GM23338 (cell line): Measurements from ENCODE around the gene ANGPTL3. TPM values are rescaled to one million over a fixed set of nuclear protein-coding genes. Genes with fewer than 3 reads are reported as not detected.

Source experiments
- ATAC-seq: fragments of 200-7000 bp; cut with Tn5 transposase; 3 replicates; pipeline ENCODE4 v1.9.1; 2020
- DNase-seq: peaks from one replicate; pipeline ENCODE4 v3.0.0-alpha.2; 2015; ENCODE audit warnings: low spot score
- H2AFZ ChIP-seq: fragments of 200-600 bp; sonication (generic); 2 replicates; pipeline ENCODE4 v1.8.0; 2016; ENCODE audit warnings: antibody characterized with exemption, mild to moderate bottlenecking, moderate library complexity
- H3F3A ChIP-seq: fragments of 200-600 bp; sonication (generic); replicated peaks from 2 replicates; pipeline ENCODE4 v1.8.0; 2017; ENCODE audit warnings: antibody characterized with exemption, mixed run types, low read depth
- H3K27ac ChIP-seq: fragments of 200-600 bp; sonication (generic); 2 replicates; pipeline ENCODE4 v1.6.1; 2016; ENCODE audit warnings: low read depth
- H3K27me3 ChIP-seq: fragments of 200-600 bp; sonication (generic); 2 replicates; pipeline ENCODE4 v1.8.0; 2016; ENCODE audit warnings: mild to moderate bottlenecking, mixed run types, moderate library complexity; ENCODE audit not compliant: insufficient read depth
- H3K36me3 ChIP-seq: fragments of 200-600 bp; sonication (generic); 2 replicates; pipeline ENCODE4 v1.8.0; 2016; ENCODE audit warnings: mild to moderate bottlenecking; ENCODE audit not compliant: insufficient read depth
- H3K4me1 ChIP-seq: fragments of 200-600 bp; sonication (generic); 2 replicates; pipeline ENCODE4 v1.8.0; 2016; ENCODE audit warnings: mild to moderate bottlenecking, moderate library complexity; ENCODE audit not compliant: insufficient read depth
- H3K4me2 ChIP-seq: fragments of 200-600 bp; sonication (generic); 2 replicates; pipeline ENCODE4 v1.7.1; 2017; ENCODE audit warnings: mixed run types
- H3K4me3 ChIP-seq: fragments of 200-600 bp; sonication (generic); 2 replicates; pipeline ENCODE4 v1.6.1; 2016; ENCODE audit warnings: mixed run types
- H3K79me2 ChIP-seq: fragments of 200-600 bp; sonication (generic); replicated peaks from 2 replicates; pipeline ENCODE4 v1.8.0; 2017; ENCODE audit warnings: mild to moderate bottlenecking; ENCODE audit not compliant: insufficient read depth
- H3K9me2 ChIP-seq: fragments of 200-600 bp; sonication (generic); 2 replicates; pipeline ENCODE4 v1.8.0; 2017; ENCODE audit not compliant: insufficient read depth
- H4K20me1 ChIP-seq: fragments of 200-600 bp; sonication (generic); replicated peaks from 2 replicates; pipeline ENCODE4 v1.8.0; 2017; ENCODE audit warnings: mild to moderate bottlenecking; ENCODE audit not compliant: insufficient read depth
- H3K27ac Mint-ChIP-seq: 2 replicates; pipeline ENCODE4 v1.8.0; 2020; ENCODE audit warnings: inconsistent platforms, mild to moderate bottlenecking, moderate library complexity, mixed read lengths
- H3K27me3 Mint-ChIP-seq: 3 replicates; pipeline ENCODE4 v1.8.0; 2022; ENCODE audit warnings: low read depth, mild to moderate bottlenecking, moderate library complexity, mixed read lengths, inconsistent platforms; ENCODE audit not compliant: insufficient read depth, poor library complexity
- H3K36me3 Mint-ChIP-seq: 3 replicates; pipeline ENCODE4 v1.8.0; 2021; ENCODE audit warnings: low read depth, mild to moderate bottlenecking, inconsistent platforms, moderate library complexity, mixed read lengths
- H3K4me1 Mint-ChIP-seq: 3 replicates; pipeline ENCODE4 v1.8.0; 2020; ENCODE audit warnings: mild to moderate bottlenecking, inconsistent platforms, mixed read lengths
- H3K4me3 Mint-ChIP-seq: 3 replicates; pipeline ENCODE4 v1.8.0; 2021; ENCODE audit warnings: moderate library complexity, mild to moderate bottlenecking, inconsistent platforms, mixed read lengths
- H3K9me3 Mint-ChIP-seq: 3 replicates; pipeline ENCODE4 v1.8.0; 2020; ENCODE audit warnings: moderate library complexity, mild to moderate bottlenecking, inconsistent platforms, mixed read lengths
- CREB1 ChIP-seq: fragments of 250-450 bp; sonication (Bioruptor Pico); IDR thresholded peaks from 2 replicates; pipeline ENCODE4 v1.5.0; 2020; ENCODE audit warnings: low read depth, mild to moderate bottlenecking, moderate library complexity
- EZH2 ChIP-seq: fragments of 200-600 bp; sonication (generic); IDR thresholded peaks from one replicate; pipeline ENCODE4 v1.8.0; 2017; ENCODE audit warnings: antibody characterized with exemption, mild to moderate bottlenecking, low read depth; ENCODE audit not compliant: unreplicated experiment
- EZH2phosphoT487 ChIP-seq: fragments of 200-600 bp; sonication (generic); IDR thresholded peaks from one replicate; pipeline ENCODE4 v1.8.1; 2018; ENCODE audit warnings: antibody characterized with exemption; ENCODE audit not compliant: unreplicated experiment
- JUNB ChIP-seq: IDR thresholded peaks from one replicate; pipeline ENCODE4 v1.6.1; 2016; ENCODE audit warnings: antibody characterized with exemption; ENCODE audit not compliant: unreplicated experiment
- NANOG ChIP-seq: IDR thresholded peaks from 2 replicates; pipeline ENCODE4 v1.6.1; 2016; ENCODE audit warnings: antibody characterized with exemption, borderline replicate concordance
- POLR2AphosphoS5 ChIP-seq: IDR thresholded peaks from 2 replicates; pipeline ENCODE4 v1.6.1; 2016; ENCODE audit warnings: antibody characterized with exemption, low read depth
- STAT1 ChIP-seq: IDR thresholded peaks from one replicate; pipeline ENCODE4 v1.6.1; 2016; ENCODE audit warnings: antibody characterized with exemption; ENCODE audit not compliant: unreplicated experiment
- ZNF114 ChIP-seq: fragments of 250-450 bp; sonication (Bioruptor Pico); IDR thresholded peaks from 2 replicates; pipeline ENCODE4 v1.5.0; 2020; ENCODE audit warnings: mild to moderate bottlenecking, moderate library complexity
- ZNF331 ChIP-seq: fragments of 250-450 bp; sonication (Bioruptor Pico); IDR thresholded peaks from 2 replicates; pipeline ENCODE4 v1.5.0; 2020; ENCODE audit warnings: low read depth, mild to moderate bottlenecking, moderate library complexity
- polyA plus RNA-seq: library from polyadenylated mRNA; unstranded; fragments of >200 nt; fragmentation: Nextera tagmentation; extraction: Ambion mirVana; gene quantifications from 2 replicates; pipeline ENCODE4 v1.2.1, GENCODE V29; 2016
- total RNA-seq: library from RNA; depleted of rRNA; stranded (reverse); fragments of >200 nt; shearing (Covaris generic); gene quantifications from 2 replicates; pipeline ENCODE4 v1.2.3, GENCODE V29; 2014
- TF ChIP-seq, protein P1 (sequence below): IDR thresholded peaks from one replicate; pipeline ENCODE4 v1.6.1; 2018; ENCODE audit warnings: antibody characterized with exemption; ENCODE audit not compliant: unreplicated experiment
- TF ChIP-seq, protein P2 (sequence below), 2 experiments: fragments of 200-600 bp in 1 of 2; sonication (generic) in 1 of 2; conservative IDR thresholded peaks; 2 replicates each; pipeline versions ENCODE4 v1.5.1 to v1.6.1; 2016 to 2017; ENCODE audit warnings: antibody characterized with exemption in 2 of 2, low read depth in 2 of 2, mild to moderate bottlenecking in 2 of 2, moderate library complexity in 1 of 2
- TF ChIP-seq, protein P3 (sequence below): IDR thresholded peaks from 2 replicates; pipeline ENCODE4 v1.6.1; 2016; ENCODE audit warnings: antibody characterized with exemption

Gene ANGPTL3
- total and polyA plus RNA-seq, 2 experiments from 2014 or later = 0.16 TPM; not detected in 1

DNA sequence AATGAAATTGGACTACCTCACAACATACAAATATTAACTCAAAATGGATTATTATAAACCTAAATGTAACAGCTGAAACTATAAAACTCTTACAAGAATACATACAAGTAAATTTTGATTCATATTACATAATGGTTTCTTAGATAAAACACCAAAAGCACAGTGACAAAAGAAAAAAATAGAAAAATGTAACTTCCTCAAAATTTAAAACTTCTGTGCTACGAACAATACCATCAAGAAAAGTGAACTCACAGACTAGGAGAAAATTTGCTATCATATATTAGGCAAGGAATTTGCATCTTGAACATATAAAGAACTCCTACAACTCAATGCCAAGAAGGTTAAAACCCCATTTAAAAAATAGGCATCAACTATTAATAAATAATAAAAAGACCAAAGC, 31.2 kb downstream of the ANGPTL3 start (continued):
- TF ChIP-seq ZNF331 (CRISPR knock-in tag) (no peak), CREB1 (CRISPR knock-in tag) (no peak), EZH2 (no peak), NANOG (no peak), ZNF114 (CRISPR knock-in tag) (no peak), JUNB (no peak), STAT1 (no peak), EZH2phosphoT487 (no peak), POLR2AphosphoS5 (no peak)
- TF ChIP-seq, protein P1, sequence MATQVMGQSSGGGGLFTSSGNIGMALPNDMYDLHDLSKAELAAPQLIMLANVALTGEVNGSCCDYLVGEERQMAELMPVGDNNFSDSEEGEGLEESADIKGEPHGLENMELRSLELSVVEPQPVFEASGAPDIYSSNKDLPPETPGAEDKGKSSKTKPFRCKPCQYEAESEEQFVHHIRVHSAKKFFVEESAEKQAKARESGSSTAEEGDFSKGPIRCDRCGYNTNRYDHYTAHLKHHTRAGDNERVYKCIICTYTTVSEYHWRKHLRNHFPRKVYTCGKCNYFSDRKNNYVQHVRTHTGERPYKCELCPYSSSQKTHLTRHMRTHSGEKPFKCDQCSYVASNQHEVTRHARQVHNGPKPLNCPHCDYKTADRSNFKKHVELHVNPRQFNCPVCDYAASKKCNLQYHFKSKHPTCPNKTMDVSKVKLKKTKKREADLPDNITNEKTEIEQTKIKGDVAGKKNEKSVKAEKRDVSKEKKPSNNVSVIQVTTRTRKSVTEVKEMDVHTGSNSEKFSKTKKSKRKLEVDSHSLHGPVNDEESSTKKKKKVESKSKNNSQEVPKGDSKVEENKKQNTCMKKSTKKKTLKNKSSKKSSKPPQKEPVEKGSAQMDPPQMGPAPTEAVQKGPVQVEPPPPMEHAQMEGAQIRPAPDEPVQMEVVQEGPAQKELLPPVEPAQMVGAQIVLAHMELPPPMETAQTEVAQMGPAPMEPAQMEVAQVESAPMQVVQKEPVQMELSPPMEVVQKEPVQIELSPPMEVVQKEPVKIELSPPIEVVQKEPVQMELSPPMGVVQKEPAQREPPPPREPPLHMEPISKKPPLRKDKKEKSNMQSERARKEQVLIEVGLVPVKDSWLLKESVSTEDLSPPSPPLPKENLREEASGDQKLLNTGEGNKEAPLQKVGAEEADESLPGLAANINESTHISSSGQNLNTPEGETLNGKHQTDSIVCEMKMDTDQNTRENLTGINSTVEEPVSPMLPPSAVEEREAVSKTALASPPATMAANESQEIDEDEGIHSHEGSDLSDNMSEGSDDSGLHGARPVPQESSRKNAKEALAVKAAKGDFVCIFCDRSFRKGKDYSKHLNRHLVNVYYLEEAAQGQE = no peak
- TF ChIP-seq, protein P2, sequence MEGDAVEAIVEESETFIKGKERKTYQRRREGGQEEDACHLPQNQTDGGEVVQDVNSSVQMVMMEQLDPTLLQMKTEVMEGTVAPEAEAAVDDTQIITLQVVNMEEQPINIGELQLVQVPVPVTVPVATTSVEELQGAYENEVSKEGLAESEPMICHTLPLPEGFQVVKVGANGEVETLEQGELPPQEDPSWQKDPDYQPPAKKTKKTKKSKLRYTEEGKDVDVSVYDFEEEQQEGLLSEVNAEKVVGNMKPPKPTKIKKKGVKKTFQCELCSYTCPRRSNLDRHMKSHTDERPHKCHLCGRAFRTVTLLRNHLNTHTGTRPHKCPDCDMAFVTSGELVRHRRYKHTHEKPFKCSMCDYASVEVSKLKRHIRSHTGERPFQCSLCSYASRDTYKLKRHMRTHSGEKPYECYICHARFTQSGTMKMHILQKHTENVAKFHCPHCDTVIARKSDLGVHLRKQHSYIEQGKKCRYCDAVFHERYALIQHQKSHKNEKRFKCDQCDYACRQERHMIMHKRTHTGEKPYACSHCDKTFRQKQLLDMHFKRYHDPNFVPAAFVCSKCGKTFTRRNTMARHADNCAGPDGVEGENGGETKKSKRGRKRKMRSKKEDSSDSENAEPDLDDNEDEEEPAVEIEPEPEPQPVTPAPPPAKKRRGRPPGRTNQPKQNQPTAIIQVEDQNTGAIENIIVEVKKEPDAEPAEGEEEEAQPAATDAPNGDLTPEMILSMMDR (conservative IDR thresholded peaks at IDR 0.05; ENCODE audit: low read depth in 2 of 2) = no peak
- TF ChIP-seq, protein P3, sequence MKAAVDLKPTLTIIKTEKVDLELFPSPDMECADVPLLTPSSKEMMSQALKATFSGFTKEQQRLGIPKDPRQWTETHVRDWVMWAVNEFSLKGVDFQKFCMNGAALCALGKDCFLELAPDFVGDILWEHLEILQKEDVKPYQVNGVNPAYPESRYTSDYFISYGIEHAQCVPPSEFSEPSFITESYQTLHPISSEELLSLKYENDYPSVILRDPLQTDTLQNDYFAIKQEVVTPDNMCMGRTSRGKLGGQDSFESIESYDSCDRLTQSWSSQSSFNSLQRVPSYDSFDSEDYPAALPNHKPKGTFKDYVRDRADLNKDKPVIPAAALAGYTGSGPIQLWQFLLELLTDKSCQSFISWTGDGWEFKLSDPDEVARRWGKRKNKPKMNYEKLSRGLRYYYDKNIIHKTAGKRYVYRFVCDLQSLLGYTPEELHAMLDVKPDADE = no peak

DNA sequence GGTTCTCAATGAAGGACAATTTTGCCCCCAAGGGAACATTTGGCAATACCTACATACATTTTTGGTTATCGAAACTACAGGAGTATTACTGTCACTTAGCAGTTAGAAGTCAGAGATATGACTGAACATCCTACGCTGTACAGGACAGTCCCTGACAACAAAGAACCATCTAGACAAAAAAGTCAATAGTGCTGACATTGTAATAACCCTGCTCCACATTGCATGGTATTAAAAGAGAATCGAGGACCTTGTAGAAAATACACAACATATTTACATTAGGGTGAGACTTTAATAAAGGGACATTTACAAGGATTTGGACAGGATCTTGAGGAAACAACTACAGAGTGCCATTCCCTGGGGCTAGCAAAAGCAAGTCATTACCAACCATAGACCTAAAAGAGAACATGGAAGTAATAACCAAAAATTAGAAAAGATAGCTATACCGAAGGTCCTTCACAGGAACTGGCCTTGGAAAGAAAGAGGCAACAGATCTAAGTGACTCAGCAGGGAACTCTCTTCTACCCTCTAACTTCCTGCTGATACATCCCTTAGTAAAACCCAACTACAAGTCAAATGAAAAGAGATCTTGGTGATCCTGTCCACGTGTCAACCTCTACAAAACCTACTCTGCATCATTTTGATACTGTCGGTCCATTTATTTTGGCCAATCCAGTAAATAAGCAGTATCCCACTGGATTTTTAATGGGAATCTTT, 40.2 kb downstream of the ANGPTL3 start:
- H2AFZ ChIP-seq = no peak overlapping the region
- no peaks in the 10 kb centered on the region for H3F3A ChIP-seq
- H3K9me3 Mint-ChIP-seq = no peaks in the 10 kb centered on the region
- H3K9me2 ChIP-seq = no peaks in the 10 kb centered on the region
- no peak overlapping the region for H3K4me3 Mint-ChIP-seq
- H3K27ac Mint-ChIP-seq = no peak overlapping the region
- H3K27ac ChIP-seq = no peak overlapping the region
- H3K36me3 Mint-ChIP-seq = peaks cover 18% of the 10 kb centered on the region; the same call in 2 of the 3 replicates
- H3K36me3 ChIP-seq = peaks cover 5% of the 10 kb centered on the region; the same call in 1 of the 2 replicates
- no peak overlapping the region for H3K4me2 ChIP-seq
- DNase-seq (peak; percentile 25), ATAC-seq (no peak)
- no peaks in the 10 kb centered on the region for H4K20me1 ChIP-seq
- H3K27me3 Mint-ChIP-seq = no peaks in the 10 kb centered on the region
- H3K4me3 ChIP-seq = no peak overlapping the region
- peaks cover 5% of the 10 kb centered on the region; the same call in 2 of the 3 replicates for H3K4me1 Mint-ChIP-seq
- no peaks in the 10 kb centered on the region for H3K27me3 ChIP-seq
- no peaks in the 10 kb centered on the region for H3K79me2 ChIP-seq
- TF ChIP-seq, protein P3 = no peak
- H3K4me1 ChIP-seq = no peaks in the 10 kb centered on the region; the same call in 1 of the 2 replicates
